ENCODE results near the gene TLE5. TPM values are rescaled to one million over a fixed set of nuclear protein-coding genes. Genes with fewer than 3 reads are reported as not detected.
A peak's percentile ranks its signal among the peaks of the same experiment; 100 is the strongest.

Gene TLE5
- total and polyA plus RNA-seq, 2 donors (not counting 3 experiments of a cell fraction or from before 2014, with no cell fraction given): 393 to 574 TPM

DNA sequence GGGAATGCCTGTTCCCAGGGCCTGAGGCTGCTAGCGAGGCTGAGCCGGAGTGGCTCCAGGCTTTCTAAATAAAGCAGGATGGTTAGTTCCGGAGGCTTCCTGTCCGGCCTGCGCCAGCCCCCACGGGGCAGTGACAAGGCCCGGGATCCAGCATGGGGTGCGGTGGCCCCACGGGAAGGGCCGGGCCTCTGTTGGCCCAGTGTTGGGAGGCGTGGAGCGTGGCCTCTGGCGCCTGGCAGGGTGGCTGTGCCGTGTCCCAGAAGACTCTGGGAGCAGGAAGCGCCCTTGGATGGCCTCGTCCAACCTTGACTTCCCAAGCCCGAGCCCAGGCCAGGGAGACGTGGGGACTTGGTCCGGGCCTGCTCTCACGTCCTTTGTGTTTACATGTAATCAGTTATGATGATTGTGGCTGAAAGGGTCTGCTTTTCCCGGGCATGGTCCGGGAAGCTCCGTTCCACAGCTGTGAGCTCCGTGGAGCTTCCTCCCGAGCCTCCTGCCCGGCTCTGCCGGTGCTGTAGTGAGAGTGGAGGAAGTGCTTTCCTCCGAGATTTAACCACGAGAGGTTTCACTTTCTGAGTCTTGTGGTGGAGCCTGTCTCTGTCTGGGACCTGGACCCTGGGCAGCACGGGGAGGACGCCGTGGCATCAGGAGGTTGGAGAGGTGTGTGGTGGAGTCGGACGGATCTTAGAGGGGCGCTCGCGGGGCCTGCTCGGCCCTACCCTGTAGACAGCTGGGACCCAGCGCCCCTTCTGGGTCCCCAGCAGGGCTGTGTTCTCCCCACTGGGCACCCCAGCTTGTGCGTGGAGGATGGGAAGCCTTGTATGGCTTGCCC, 36.4 kb upstream of the TLE5 start:
- intact Hi-C loops (cut with micrococcal nuclease): no loop called here
- DNase-seq (ENCODE audit: low read depth, low spot score) (peak; percentile 45), FAIRE-seq (peak; percentile 80)
- Histone ChIP-seq H3K9me3 (replicated peaks; ENCODE audit: control insufficient read depth, insufficient read depth, low read length) (no peaks in the 10 kb centered on the region), H3K79me2 (ENCODE audit: control insufficient read depth, insufficient read depth, low read length) (peaks cover 88% of the 10 kb centered on the region), H3K9ac (replicated peaks; ENCODE audit: extremely low read depth, insufficient read depth, low read length) (peak overlapping the region; percentile 60), H4K20me1 (replicated peaks; ENCODE audit: control insufficient read depth, extremely low read depth, insufficient read depth, low read length) (no peaks in the 10 kb centered on the region), H3K27me3 (ENCODE audit: control insufficient read depth in 2 of 2, insufficient read depth in 2 of 2, low read length in 2 of 2) (no peaks in the 10 kb centered on the region), H2AFZ (ENCODE audit: low read depth, low read length) (no peak overlapping the region), H3K4me2 (ENCODE audit: insufficient read depth, low read length) (peak overlapping the region; percentile 54), H3K36me3 (ENCODE audit: control insufficient read depth in 2 of 2, extremely low read depth in 1 of 2, insufficient read depth in 2 of 2, low read length in 2 of 2) (peaks cover 0 to 2% of the 10 kb centered on the region in 2 experiments), H3K4me3 (replicated peaks in 1 of 3; ENCODE audit: insufficient read depth in 1 of 3, low read depth in 1 of 3, low read length in 3 of 3) (peak overlapping the region in 2 of 3 experiments; percentile 12 to 23), H3K4me1 (ENCODE audit: control insufficient read depth, extremely low read depth, insufficient read depth, low read length) (peaks cover 36% of the 10 kb centered on the region), H3K9me1 (replicated peaks; ENCODE audit: control insufficient read depth, extremely low read depth, insufficient read depth, low read length) (no peaks in the 10 kb centered on the region), H3K27ac (ENCODE audit: insufficient read depth, low read depth, low read length) (peak overlapping the region; percentile 41)
- no peak for TF ChIP-seq MYC (IDR thresholded peaks at IDR 0.05; ENCODE audit: low read depth, low read length)
- no peak for TF ChIP-seq JUN (IDR thresholded peaks at IDR 0.05; ENCODE audit: borderline replicate concordance, insufficient read depth, insufficient read length, low read depth)
- TF ChIP-seq, protein P1, sequence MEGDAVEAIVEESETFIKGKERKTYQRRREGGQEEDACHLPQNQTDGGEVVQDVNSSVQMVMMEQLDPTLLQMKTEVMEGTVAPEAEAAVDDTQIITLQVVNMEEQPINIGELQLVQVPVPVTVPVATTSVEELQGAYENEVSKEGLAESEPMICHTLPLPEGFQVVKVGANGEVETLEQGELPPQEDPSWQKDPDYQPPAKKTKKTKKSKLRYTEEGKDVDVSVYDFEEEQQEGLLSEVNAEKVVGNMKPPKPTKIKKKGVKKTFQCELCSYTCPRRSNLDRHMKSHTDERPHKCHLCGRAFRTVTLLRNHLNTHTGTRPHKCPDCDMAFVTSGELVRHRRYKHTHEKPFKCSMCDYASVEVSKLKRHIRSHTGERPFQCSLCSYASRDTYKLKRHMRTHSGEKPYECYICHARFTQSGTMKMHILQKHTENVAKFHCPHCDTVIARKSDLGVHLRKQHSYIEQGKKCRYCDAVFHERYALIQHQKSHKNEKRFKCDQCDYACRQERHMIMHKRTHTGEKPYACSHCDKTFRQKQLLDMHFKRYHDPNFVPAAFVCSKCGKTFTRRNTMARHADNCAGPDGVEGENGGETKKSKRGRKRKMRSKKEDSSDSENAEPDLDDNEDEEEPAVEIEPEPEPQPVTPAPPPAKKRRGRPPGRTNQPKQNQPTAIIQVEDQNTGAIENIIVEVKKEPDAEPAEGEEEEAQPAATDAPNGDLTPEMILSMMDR (IDR thresholded peaks at IDR 0.05; ENCODE audit: extremely low read depth in 1 of 2, insufficient read depth in 1 of 2, low read depth in 1 of 2, low read length in 2 of 2): no peak
- no peak for TF ChIP-seq GATA2 (IDR thresholded peaks at IDR 0.05; ENCODE audit: insufficient read depth, insufficient read length, low read depth, low read length)
- TF ChIP-seq POLR2A (IDR thresholded peaks at IDR 0.05; ENCODE audit: low read depth, low read length): no peak
- TF ChIP-seq EZH2 (IDR thresholded peaks at IDR 0.05; ENCODE audit: borderline replicate concordance, low read depth, low read length, severe bottlenecking): no peak
- TF ChIP-seq, protein P2, sequence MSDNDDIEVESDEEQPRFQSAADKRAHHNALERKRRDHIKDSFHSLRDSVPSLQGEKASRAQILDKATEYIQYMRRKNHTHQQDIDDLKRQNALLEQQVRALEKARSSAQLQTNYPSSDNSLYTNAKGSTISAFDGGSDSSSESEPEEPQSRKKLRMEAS (IDR thresholded peaks at IDR 0.05; ENCODE audit: insufficient read depth, insufficient read length): no peak
- no peak for TF ChIP-seq POLR2AphosphoS5 (IDR thresholded peaks at IDR 0.05; ENCODE audit: insufficient read depth, low read depth, low read length)
- TF ChIP-seq FOS (IDR thresholded peaks at IDR 0.05; ENCODE audit: borderline replicate concordance, insufficient read depth, low read length): no peak
- no TSS peak for BruUV-seq (replicated peaks)
- dilution Hi-C loops (cut with MboI; ENCODE audit: extremely low pct_ligation_motif_present, low sequenced_read_pairs): no loop called here
- CTCF ChIA-PET: interaction anchor here (1.0 to 2.0 kb wide), 7 partner anchors 10 to 148 kb away, joined by 3 to 18 read pairs (median 4); no protein-coding TSS in a partner anchor
- POLR2A ChIA-PET: interaction anchor here (1.5 kb wide), 1 partner anchor 148 kb away, joined by 3 read pairs; no protein-coding TSS in a partner anchor

Measured in endothelial cell of umbilical vein (primary cell).